Progenitor cell of endocrine pancreas (in vitro differentiated cells): ENCODE data around the gene NKIRAS2. TPM values are rescaled to one million over a fixed set of nuclear protein-coding genes. Genes with fewer than 3 reads are reported as not detected.
A peak's percentile ranks its signal among the peaks of the same experiment; 100 is the strongest.

Source experiments
- DNase-seq: peaks from one replicate; pipeline ENCODE4 v3.0.0; 2021; ENCODE audit warnings: low spot score; ENCODE audit not compliant: unreplicated experiment
- H3K27ac Mint-ChIP-seq: 2 replicates; pipeline ENCODE4 v1.8.0; 2021; ENCODE audit warnings: mild to moderate bottlenecking, moderate library complexity, mixed read lengths
- H3K27me3 Mint-ChIP-seq: 2 replicates; pipeline ENCODE4 v1.8.0; 2021; ENCODE audit warnings: mixed read lengths
- H3K36me3 Mint-ChIP-seq: 2 replicates; pipeline ENCODE4 v1.8.0; 2022; ENCODE audit warnings: mixed read lengths; ENCODE audit not compliant: insufficient read depth
- H3K4me1 Mint-ChIP-seq: 2 replicates; pipeline ENCODE4 v1.8.0; 2021; ENCODE audit warnings: low read depth, mixed read lengths
- H3K4me3 Mint-ChIP-seq: 2 replicates; pipeline ENCODE4 v1.8.0; 2021; ENCODE audit warnings: low read depth, mild to moderate bottlenecking, moderate library complexity, mixed read lengths
- H3K9me3 Mint-ChIP-seq: 2 replicates; pipeline ENCODE4 v1.8.0; 2021; ENCODE audit warnings: low read depth, mixed read lengths
- total RNA-seq: library from RNA; stranded (reverse); gene quantifications from 2 replicates; pipeline ENCODE4 v1.2.1, GENCODE V29; 2021
- TF ChIP-seq, protein P1 (sequence below): fragments of 200-600 bp; sonication (generic); IDR thresholded peaks from one replicate; pipeline ENCODE4 v1.5.0; 2021; ENCODE audit warnings: antibody characterized with exemption, mild to moderate bottlenecking; ENCODE audit not compliant: unreplicated experiment

Gene NKIRAS2
- total RNA-seq, 1 donor from 2014 or later: 48.1 TPM

DNA sequence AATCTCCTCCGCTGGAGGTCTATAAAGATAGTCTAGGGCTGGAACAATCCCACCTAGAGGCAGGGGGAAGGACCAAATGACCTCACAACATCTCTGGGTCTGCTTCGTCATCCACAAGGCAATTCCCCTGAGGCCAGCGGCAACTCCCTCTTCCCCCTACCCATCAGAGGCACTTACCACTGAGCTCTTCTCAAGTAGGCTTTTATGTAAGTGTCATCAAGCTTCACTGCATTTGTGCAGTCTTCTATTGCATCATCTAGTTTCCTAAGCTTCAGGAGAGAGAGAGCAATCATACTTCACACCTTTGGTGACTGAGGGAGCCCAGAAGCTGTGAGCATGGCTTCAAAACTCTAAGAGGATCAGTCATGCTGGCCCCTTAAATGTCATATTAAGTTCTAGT is 32.2 kb upstream of the NKIRAS2 start:
- TF ChIP-seq, protein P1, sequence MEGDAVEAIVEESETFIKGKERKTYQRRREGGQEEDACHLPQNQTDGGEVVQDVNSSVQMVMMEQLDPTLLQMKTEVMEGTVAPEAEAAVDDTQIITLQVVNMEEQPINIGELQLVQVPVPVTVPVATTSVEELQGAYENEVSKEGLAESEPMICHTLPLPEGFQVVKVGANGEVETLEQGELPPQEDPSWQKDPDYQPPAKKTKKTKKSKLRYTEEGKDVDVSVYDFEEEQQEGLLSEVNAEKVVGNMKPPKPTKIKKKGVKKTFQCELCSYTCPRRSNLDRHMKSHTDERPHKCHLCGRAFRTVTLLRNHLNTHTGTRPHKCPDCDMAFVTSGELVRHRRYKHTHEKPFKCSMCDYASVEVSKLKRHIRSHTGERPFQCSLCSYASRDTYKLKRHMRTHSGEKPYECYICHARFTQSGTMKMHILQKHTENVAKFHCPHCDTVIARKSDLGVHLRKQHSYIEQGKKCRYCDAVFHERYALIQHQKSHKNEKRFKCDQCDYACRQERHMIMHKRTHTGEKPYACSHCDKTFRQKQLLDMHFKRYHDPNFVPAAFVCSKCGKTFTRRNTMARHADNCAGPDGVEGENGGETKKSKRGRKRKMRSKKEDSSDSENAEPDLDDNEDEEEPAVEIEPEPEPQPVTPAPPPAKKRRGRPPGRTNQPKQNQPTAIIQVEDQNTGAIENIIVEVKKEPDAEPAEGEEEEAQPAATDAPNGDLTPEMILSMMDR: no peak
- DNase-seq: no peak
- Mint-ChIP-seq H3K36me3 (peaks cover 29% of the 10 kb centered on the region), H3K27me3 (no peaks in the 10 kb centered on the region), H3K4me1 (peaks cover 3% of the 10 kb centered on the region), H3K27ac (no peak overlapping the region), H3K9me3 (no peaks in the 10 kb centered on the region), H3K4me3 (no peak overlapping the region)

DNA sequence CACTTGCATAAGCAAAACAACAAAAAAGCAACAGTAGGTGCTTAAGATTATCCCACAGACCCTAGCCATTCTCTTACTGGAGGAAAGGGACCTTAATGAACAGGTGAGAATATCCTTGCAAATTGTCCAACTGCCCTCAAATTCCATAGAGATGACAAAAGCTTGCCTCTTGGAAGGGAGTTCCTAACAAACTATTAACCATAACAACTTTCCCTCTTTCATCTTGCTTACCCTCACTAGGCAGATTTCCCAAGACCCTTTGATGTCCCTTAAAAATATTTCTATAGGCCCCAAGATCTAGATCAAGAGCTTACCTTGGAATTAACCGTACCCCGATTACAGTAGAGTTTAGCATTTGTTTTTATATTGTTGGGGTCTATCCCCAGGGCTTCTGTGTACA is 31.5 kb upstream of the NKIRAS2 start:
- H3K27ac Mint-ChIP-seq: peak overlapping the region; percentile 74
- H3K4me3 Mint-ChIP-seq: no peak overlapping the region
- H3K4me1 Mint-ChIP-seq: peaks cover 3% of the 10 kb centered on the region
- no peak for DNase-seq
- no peaks in the 10 kb centered on the region for H3K9me3 Mint-ChIP-seq
- H3K36me3 Mint-ChIP-seq: peaks cover 31% of the 10 kb centered on the region
- H3K27me3 Mint-ChIP-seq: no peaks in the 10 kb centered on the region
- TF ChIP-seq, protein P1: no peak

DNA sequence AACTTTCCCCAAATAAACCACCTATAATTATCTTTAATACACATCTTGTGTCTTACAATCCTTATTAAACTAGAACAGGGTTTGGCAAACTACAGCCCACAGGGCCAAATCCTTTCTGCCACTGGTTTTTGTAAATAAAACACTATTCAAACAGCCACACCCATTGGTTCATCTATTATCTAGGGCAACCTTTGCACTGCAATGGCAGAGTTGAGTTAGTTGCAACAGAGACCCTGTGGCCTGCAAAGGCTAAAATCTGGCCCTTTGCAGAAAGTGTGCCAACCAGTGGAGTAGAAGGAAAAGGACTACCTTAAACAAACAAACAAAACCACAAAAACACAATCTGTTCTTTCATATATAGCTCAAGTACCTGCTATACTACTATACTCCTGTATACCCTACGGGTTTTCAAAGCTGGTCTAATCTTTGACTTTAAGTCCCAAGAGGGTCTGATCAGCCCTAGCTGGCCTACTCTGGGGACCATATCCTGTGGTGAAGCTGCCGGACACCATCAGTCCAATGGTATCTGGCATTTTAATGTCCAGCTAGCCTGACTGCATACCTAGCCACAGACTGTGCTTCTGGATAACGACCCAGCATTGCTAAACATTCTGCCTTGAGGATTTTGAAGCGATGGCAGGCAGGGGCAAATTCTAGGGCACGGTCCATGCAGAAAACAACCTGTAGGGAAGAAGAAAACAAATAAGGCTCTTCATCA is 30.0 kb upstream of the NKIRAS2 start:
- DNase-seq: no peak
- TF ChIP-seq, protein P1: no peak
- no peaks in the 10 kb centered on the region for H3K9me3 Mint-ChIP-seq
- H3K27ac Mint-ChIP-seq: no peak overlapping the region
- peaks cover 27% of the 10 kb centered on the region for H3K36me3 Mint-ChIP-seq
- H3K4me1 Mint-ChIP-seq: peaks cover 3% of the 10 kb centered on the region
- no peak overlapping the region for H3K4me3 Mint-ChIP-seq
- no peaks in the 10 kb centered on the region for H3K27me3 Mint-ChIP-seq

DNA sequence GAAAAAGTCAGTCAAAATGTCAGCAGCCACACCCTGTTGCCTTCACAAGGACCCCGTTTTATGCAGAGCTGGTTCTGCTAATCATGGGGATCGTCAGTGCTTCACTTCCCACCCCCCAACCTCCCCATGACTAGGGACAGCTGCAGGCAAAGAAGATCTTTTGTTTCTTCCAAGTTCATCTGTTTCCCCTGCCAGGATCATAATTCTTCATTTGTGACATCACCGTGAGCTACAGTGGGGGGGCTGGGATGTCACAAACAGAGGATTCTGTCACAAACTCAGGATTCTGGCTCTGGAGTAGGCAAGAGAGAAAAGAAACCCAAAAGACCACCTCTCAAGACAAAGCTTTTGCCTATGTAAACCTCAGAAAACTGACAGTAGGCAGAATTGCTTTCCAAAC is 27.3 kb upstream of the NKIRAS2 start:
- no peak for DNase-seq
- H3K4me3 Mint-ChIP-seq: no peak overlapping the region
- no peaks in the 10 kb centered on the region for H3K27me3 Mint-ChIP-seq
- peaks cover 3% of the 10 kb centered on the region for H3K4me1 Mint-ChIP-seq
- TF ChIP-seq, protein P1: no peak
- no peak overlapping the region for H3K27ac Mint-ChIP-seq
- no peaks in the 10 kb centered on the region for H3K9me3 Mint-ChIP-seq
- H3K36me3 Mint-ChIP-seq: peaks cover 33% of the 10 kb centered on the region

DNA sequence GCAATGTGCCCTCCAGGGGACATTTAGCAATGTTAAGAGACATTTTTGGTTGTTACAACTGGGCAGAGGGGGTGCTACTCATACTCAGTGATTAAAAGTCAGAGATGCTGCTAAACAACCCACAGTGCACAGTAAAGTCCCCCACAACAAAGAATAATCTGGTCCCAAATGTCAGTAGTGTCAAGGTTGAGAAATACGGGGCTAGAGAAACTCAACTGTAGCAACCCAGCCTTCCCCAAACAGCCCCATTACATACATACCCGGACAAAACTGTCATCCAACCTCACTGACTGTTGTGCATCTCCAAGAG is 23.1 kb upstream of the NKIRAS2 start:
- Mint-ChIP-seq H3K27me3 (no peaks in the 10 kb centered on the region), H3K36me3 (peaks cover 22% of the 10 kb centered on the region), H3K27ac (peak overlapping the region; percentile 13), H3K4me3 (no peak overlapping the region), H3K4me1 (no peaks in the 10 kb centered on the region), H3K9me3 (no peaks in the 10 kb centered on the region)
- DNase-seq: no peak
- TF ChIP-seq, protein P1: no peak
